Activated naive CD4-positive, alpha-beta T cell treated with Interleukin-2 at 50 U/mL for 16 hours (primary cell): ENCODE results near the gene MRPL27.

Experiments
- DNase-seq: peaks from one replicate; pipeline ENCODE4 v3.0.0-alpha.2; 2020

Gene MRPL27

DNA sequence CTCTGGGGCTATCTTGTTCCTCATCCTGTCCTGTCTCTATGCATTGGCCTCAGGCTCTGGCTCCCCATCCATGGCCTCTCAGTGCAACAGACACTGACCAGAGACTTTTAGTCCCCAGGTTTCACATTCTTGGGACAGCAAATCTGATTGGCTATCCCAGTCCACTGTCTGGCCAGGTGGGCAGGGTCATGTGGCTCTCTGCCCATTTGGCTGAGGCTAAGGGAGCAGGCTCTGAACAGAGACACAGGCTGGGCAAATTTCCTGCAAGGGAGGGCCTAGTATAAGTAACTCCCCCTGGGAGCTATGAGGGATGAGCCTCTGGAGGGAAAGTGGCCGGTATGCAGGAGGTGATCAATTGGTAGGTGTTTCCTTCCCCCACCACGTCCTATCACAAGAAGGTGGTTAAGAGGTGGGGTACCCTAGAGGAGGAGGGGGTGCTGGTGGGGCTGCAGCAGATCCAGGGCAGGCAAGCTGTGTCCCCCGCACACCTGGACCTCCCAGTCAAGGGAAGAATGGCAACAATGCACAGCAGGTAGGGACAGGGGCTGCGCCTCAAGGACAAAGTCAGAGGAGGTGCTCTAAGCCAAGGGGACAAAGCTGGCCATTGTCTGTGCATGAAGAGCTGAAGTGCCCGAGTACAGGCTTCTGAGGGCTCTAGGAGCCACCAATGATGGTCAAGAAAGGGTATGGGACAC lies 13.8 kb downstream of the MRPL27 start:
- no peak for DNase-seq

- no peak for DNase-seq
These were observed 14.8 kb downstream of the MRPL27 start for GRCh38 chr17:50358177-50358576.

DNA sequence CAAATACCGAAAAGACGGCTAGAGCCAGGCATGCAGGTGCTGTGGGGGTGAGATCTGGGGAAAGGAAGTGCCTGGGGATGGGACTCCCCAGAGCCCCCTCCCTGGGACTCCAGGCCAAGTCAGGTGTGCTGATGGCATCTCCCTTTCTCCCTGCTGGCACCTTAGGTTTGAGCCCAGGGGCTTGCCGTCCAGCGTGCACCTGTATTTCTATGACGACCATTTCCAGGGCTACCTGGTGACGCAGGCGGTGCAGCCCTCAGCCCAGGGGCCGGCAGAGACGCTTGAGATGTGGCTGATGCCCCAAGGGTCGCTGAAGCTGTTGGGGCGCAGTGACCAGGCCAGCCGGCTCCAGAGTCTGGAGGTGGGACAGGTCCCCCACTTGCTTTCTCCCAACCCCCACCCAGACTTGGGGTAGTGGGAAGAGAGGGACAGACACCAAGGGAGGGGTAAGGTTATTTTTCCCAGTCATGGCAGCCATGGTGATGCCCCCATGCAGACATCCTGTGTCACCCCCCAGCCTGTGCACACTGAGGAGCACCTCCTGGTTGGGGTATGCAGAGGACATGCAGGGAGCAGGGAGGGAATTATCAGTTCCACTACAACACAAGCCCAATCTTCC lies 16.0 kb downstream of the MRPL27 start:
- DNase-seq: no peak

GRCh38 chr17:50356418-50356817 lies 16.6 kb downstream of the MRPL27 start:
- no peak for DNase-seq

- no peak for DNase-seq
These were observed 17.2 kb downstream of the MRPL27 start for GRCh38 chr17:50355701-50356341.

GRCh38 chr17:50355336-50355700 lies 17.7 kb downstream of the MRPL27 start:
- no peak for DNase-seq

- no peak for DNase-seq
These were observed 18.2 kb downstream of the MRPL27 start for GRCh38 chr17:50354776-50355175.

DNA sequence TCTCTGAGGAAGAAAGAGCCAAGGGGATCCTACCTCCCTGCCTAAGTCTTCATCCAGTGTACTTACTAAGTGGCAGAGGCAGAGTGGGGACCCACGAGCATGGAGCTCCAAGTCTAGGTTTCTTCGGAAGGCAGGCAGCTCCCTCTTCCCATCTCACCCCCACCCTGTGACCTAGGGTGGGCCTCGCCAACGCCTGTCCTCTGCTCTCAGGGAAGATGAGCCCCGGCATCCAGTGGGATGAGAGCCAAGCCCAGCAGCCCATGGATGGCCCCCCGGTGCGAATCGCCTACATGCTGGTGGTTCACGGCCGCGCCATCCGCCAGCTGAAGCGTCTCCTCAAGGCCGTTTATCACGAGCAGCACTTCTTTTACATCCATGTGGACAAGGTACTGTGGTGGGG lies 18.8 kb downstream of the MRPL27 start:
- DNase-seq: no peak

GRCh38 chr17:50353600-50354195 lies 19.3 kb downstream of the MRPL27 start:
- no peak for DNase-seq

GRCh38 chr17:50352693-50353599 lies 20.0 kb downstream of the MRPL27 start:
- no peak for DNase-seq

- DNase-seq: no peak
These were observed 20.8 kb downstream of the MRPL27 start for GRCh38 chr17:50352072-50352692.

- DNase-seq: no peak
These were observed 22.3 kb downstream of the MRPL27 start for GRCh38 chr17:50350733-50351132.

- no peak for DNase-seq
These were observed 23.8 kb downstream of the MRPL27 start for GRCh38 chr17:50349243-50349600.

DNA sequence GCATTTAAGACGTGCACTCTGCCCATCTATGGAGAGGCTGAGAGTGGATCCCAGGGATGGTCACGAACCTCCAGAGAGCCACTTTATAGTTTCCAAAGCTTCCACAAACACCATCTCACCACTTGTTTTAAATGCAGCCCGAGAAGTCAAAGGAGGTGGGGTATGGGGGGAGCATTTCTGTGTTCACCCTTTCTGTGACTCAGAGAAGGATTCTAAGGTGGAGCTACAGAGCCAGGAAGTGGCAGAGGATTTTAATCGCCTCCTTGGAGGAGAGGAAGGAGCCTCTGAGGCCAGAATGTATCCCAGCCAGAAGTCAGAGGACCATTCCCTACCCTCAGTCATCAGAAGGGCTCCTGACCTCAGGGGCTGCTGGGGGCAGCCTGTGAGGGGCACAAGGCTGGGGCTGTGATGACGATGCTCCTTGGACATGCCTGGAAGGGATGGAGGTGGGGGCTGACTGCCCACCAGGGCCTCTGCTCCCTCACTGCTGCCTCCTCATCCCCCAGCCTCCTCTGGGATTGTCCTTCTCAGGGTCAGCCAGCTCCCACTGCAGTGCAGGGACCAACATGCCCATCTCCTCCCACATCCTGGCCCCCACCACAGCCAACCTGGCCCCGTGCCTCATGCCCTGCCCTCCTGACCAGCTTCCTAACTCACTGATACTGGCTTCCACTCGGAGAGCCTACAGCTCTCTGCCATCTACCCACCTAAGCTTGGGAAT lies 24.3 kb downstream of the MRPL27 start:
- no peak for DNase-seq

DNA sequence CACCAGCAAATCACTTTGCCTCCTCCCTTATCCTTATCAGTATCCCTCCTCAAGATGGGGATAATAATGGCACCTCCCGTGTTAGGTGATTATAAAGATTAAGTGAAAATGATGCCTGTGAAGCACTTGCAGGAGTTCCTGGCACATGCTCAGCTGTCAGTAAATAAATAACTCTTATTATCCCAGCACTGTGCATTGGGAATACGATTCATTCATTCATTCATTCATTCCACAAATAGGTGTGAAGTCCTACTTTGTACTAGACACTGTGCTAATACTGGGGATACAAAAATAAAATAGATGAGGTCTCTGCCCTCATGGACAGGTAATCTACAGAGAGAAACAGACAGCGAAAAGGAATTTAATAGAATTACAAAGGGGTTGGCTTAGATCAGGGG lies 25.1 kb downstream of the MRPL27 start:
- no peak for DNase-seq

- no peak for DNase-seq
These were observed 25.7 kb downstream of the MRPL27 start for GRCh38 chr17:50347117-50347893.

DNA sequence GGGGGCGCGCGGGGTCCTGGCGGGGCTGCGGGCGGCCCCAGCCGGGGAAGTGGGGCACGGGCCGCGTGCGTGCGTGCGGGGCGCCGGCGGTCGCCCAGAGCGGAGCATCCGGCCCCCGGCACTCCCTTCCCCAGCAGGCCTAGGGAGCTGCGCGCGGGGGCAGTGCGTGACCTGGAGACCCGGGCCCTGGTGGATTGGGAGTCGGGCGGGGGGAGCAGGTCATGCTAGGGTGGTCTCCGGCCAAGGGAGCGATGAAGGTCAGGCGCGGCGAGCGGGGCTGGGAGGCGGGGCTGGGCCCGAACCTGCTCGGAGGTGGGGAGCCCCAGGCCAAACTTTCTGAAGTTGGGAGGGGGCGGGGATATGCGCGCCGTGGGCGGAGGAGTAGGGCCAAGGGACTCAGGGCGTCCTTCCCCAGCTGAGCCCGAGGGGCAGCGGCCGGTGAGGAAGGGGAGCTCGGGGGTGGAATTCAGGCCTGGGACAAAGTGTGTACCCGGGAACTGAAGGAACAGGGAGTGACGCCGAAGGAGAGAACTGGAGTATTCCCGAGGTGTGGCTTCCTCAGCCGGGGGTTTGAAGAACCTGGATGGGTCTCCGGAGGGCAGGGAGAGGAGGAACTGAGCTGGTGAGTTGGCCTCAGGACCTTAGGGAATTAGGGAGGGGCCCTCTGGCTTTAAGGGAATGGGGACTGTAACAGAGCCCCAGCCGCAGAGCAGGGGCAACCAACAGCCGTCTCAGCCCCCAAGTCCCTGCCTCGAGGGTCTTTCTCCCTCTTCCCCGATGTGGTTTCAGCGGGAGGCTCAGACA lies 26.5 kb downstream of the MRPL27 start:
- DNase-seq: peak; percentile 62

DNA sequence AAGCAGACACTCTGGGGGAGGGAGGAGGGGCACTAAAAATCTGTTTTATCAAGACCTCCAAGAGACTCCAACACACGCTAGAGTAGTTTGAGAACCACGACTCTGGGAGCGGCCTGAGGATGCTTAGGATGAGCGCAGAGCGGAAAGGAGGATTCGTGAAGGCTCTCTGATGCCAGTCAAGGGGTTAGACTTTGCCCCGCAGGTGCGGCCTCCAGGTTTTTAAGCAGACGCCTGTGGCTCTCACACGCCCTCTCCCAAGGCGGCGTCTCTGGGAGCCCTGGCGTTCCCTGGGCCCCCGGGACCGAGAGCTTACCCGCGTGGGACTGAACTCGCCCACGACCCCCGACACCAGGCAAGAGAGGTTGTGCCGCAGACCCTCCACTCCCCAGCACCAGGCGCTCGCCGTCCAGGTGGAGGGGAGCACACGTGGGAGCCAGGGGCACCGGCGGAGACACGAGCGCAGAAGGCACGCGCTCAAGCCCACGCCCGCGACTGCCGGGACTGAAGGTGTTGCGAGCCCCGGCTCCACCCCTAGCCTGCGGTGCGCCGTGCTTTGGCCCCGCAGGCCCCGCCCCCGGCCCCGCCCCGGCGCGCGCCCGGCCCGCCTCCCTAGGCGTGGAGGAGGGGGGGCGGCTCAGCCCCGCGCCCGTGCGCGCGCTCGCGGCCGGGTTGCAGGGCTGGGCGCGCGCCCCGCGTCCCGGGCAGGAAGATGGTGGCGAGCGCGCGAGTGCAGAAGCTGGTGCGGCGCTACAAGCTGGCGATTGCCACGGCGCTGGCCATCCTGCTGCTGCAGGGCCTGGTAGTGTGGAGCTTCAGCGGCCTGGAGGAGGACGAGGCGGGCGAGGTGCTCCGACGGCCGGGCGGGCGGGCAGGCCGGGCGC lies 27.3 kb downstream of the MRPL27 start, which contains the start of gene XYLT2:
Gene XYLT2 (plus strand): TSS at position 695 of the 881 bp plus-strand sequence. CDS start 15 bp downstream, at position 710.
- DNase-seq: peak; percentile 88
